Tibial artery (tissue), 4 donors: ENCODE results near the gene RPUSD3.

Experiments used
- DNase-seq, 2 donors: peaks; one replicate each; pipeline ENCODE4 v3.0.0-alpha.2; 2019
- H3K27ac ChIP-seq, 2 donors: fragments of 200-600 bp; sonication (generic) in 1 of 2; 1 replicate in 1 of 2; 2 replicates in 1 of 2; pipeline ENCODE4 v1.5.1; 2018 to 2019; ENCODE audit warnings: mild to moderate bottlenecking in 1 of 2
- H3K27me3 ChIP-seq, 2 donors: fragments of 200-600 bp; sonication (generic) in 1 of 2; one replicate each; pipeline versions ENCODE4 v1.5.1 to v1.6.0; 2016 to 2019
- H3K36me3 ChIP-seq, 3 donors: fragments of 200-600 bp; sonication (generic) in 2 of 3; one replicate each; pipeline ENCODE4 v1.5.1; 2016 to 2019; ENCODE audit warnings: mild to moderate bottlenecking in 2 of 3
- H3K4me1 ChIP-seq, 4 donors: fragments of 200-600 bp; sonication (generic) in 2 of 4; 1 replicate in 3 of 4; 2 replicates in 1 of 4; pipeline ENCODE4 v1.5.1; 2016 to 2019
- H3K4me3 ChIP-seq, 2 donors: fragments of 200-600 bp; sonication (generic) in 1 of 2; 1 replicate in 1 of 2; 2 replicates in 1 of 2; pipeline ENCODE4 v1.5.1; 2018 to 2019; ENCODE audit warnings: mild to moderate bottlenecking in 2 of 2
- H3K9me3 ChIP-seq, 3 donors: fragments of 200-600 bp; sonication (generic) in 1 of 3; one replicate each; pipeline ENCODE4 v1.5.1; 2016 to 2019
- CTCF ChIP-seq, 2 experiments: fragments of 200-600 bp in 1 of 2; fragments of 450-650 bp in 1 of 2; IDR thresholded peaks; one replicate each; pipeline ENCODE4 v1.5.1; 2017 to 2019; ENCODE audit warnings: antibody characterized with exemption in 2 of 2, mild to moderate bottlenecking in 1 of 2, moderate library complexity in 1 of 2
- intact Hi-C: fragments of 100-400 bp; cut with DNase I; formaldehyde crosslinking; loops from one replicate; pipeline ENCODE4 v1.15.0; 2023; ENCODE audit warnings: low total_unique reads

Gene RPUSD3

DNA sequence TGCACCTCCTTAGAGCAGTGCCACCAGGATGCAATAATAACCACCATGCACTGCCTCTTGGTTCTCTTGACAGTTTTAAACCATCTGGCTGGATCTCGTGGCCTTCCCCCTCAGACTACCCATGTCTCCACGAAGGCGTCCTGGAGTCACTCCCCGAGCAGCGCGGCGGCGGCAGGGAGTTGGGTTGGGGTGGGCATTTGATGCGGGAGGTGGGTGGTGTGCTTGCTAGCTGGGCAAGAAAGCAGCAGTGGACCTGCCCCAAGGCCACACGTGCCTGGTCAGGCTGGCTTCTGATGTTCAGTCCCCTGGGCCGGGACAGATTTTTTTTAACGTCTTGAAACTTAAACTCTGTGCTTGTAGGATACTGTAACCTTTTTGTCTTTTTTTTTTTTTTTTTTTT, 37.7 kb downstream of the RPUSD3 start:
- Histone ChIP-seq H3K27me3 (no peaks in the 10 kb centered on the region), H3K36me3 (peaks cover 48 to 60% (median 59%) of the 10 kb centered on the region in 3 donors), H3K4me3 (no peak overlapping the region), H3K27ac (no peak overlapping the region), H3K9me3 (no peaks in the 10 kb centered on the region), H3K4me1 (peaks cover 0 to 15% (median 11%) of the 10 kb centered on the region in 4 donors)
- intact Hi-C loops, result no loop called here
- no peak for DNase-seq
- TF ChIP-seq CTCF (IDR thresholded peaks at IDR 0.05), result no peak

GRCh38 chr3:9804996-9805395, 38.8 kb downstream of the RPUSD3 start:
- DNase-seq, result no peak
- no peaks in the 10 kb centered on the region for H3K27me3 ChIP-seq
- no peak overlapping the region for H3K4me3 ChIP-seq
- H3K4me1 ChIP-seq, result peaks cover 0 to 10% (median 4%) of the 10 kb centered on the region in 4 donors
- no peaks in the 10 kb centered on the region for H3K9me3 ChIP-seq
- intact Hi-C loops, result no loop called here
- peaks cover 60 to 71% (median 70%) of the 10 kb centered on the region in 3 donors for H3K36me3 ChIP-seq
- TF ChIP-seq CTCF (IDR thresholded peaks at IDR 0.05), result no peak
- no peak overlapping the region for H3K27ac ChIP-seq

GRCh38 chr3:9803494-9803893, 40.3 kb downstream of the RPUSD3 start:
- Histone ChIP-seq H3K27me3 (no peaks in the 10 kb centered on the region), H3K9me3 (no peaks in the 10 kb centered on the region), H3K4me3 (no peak overlapping the region), H3K27ac (no peak overlapping the region), H3K4me1 (no peaks in the 10 kb centered on the region), H3K36me3 (peaks cover 75 to 86% (median 85%) of the 10 kb centered on the region in 3 donors)
- TF ChIP-seq CTCF (IDR thresholded peaks at IDR 0.05), result no peak
- intact Hi-C loops, result no loop called here
- no peak for DNase-seq

- intact Hi-C loops, result no loop called here
- peaks cover 0 to 7% (median 4%) of the 10 kb centered on the region in 4 donors for H3K4me1 ChIP-seq
- H3K9me3 ChIP-seq, result no peaks in the 10 kb centered on the region
- no peak overlapping the region for H3K27ac ChIP-seq
- no peak overlapping the region for H3K4me3 ChIP-seq
- TF ChIP-seq CTCF (IDR thresholded peaks at IDR 0.05), result no peak
- no peak for DNase-seq
- H3K27me3 ChIP-seq, result no peaks in the 10 kb centered on the region
- peaks cover 78 to 90% (median 83%) of the 10 kb centered on the region in 3 donors for H3K36me3 ChIP-seq
Measured at GRCh38 chr3:9800529-9800928, 43.3 kb downstream of the RPUSD3 start.

DNA sequence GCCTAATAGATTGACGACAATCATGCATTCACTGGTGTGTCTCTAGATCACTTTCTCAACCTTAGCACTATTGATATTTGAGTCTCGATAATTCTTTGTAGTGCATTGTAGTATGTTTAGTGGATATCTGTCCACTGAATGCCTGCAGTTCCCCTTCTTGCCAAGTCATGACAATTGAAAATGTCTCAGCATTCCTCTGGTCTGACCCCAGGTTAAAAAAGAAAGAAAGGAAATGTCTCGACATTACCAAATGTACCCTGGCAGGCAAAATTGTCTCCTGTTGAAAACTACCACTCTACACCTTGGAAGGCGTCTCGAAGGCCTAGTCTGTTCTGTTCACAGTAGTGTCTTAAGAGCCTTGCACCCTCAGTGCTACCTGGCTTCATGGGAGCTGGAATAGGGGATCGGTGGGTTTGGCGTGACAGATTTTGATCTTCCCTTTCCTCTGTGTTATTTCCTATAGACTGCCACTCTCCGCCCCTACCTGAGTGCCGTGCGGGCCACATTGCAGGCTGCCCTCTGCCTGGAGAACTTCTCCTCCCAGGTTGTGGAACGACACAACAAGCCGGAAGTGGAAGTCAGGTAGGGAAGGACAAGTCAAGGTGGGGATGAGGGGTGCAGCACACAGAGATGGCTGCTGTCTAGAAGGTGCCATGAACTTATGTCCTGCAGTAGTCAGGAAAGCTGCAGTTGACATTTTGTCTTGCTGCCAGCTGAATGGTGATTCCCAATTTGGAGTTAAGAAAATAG, 46.4 kb downstream of the RPUSD3 start:
- no peak overlapping the region for H3K4me3 ChIP-seq
- no peak for DNase-seq
- H3K27ac ChIP-seq, result no peak overlapping the region
- peaks cover 0 to 31% (median 22%) of the 10 kb centered on the region in 4 donors for H3K4me1 ChIP-seq
- no peaks in the 10 kb centered on the region for H3K27me3 ChIP-seq
- no peak for TF ChIP-seq CTCF (IDR thresholded peaks at IDR 0.05)
- no peaks in the 10 kb centered on the region for H3K9me3 ChIP-seq
- intact Hi-C loops, result no loop called here
- H3K36me3 ChIP-seq, result peaks cover 49 to 65% (median 52%) of the 10 kb centered on the region in 3 donors
